Mesenchymal stem cell (in vitro differentiated cells and primary cell): Measurements from ENCODE around the gene HABP4.
A peak's percentile ranks its signal among the peaks of the same experiment; 100 is the strongest.

ENCODE experiments used
- DNase-seq: peaks from one replicate; pipeline ENCODE4 v3.0.0-alpha.2; 2013
- H2AFZ ChIP-seq: one replicate; pipeline ENCODE4 v1.6.1; 2013; ENCODE audit warnings: low read depth, mild to moderate bottlenecking, control low read depth, inconsistent platforms, low read length, moderate library complexity
- H2AK5ac ChIP-seq: 2 replicates; pipeline ENCODE4 v1.6.1; 2013; ENCODE audit warnings: low read length, moderate library complexity, mild to moderate bottlenecking, inconsistent platforms; ENCODE audit not compliant: severe bottlenecking
- H2BK120ac ChIP-seq: one replicate; pipeline ENCODE4 v1.6.1; 2013; ENCODE audit warnings: low read depth, mild to moderate bottlenecking, inconsistent platforms, low read length, moderate library complexity
- H2BK12ac ChIP-seq, 2 experiments: one replicate each; pipeline ENCODE4 v1.6.1; 2013; ENCODE audit warnings: inconsistent platforms in 2 of 2, low read length in 2 of 2, mild to moderate bottlenecking in 2 of 2, moderate library complexity in 2 of 2, control low read depth in 1 of 2
- H2BK15ac ChIP-seq: one replicate; pipeline ENCODE4 v1.6.1; 2013; ENCODE audit warnings: mild to moderate bottlenecking, low read depth, inconsistent platforms; ENCODE audit not compliant: poor library complexity, severe bottlenecking
- H2BK5ac ChIP-seq: 2 replicates; pipeline ENCODE4 v1.6.1; 2013; ENCODE audit warnings: low read depth, mild to moderate bottlenecking, low read length, control low read depth, inconsistent platforms; ENCODE audit not compliant: poor library complexity, severe bottlenecking
- H3K14ac ChIP-seq, 2 experiments: one replicate each; pipeline ENCODE4 v1.6.1; 2013; ENCODE audit warnings: inconsistent platforms in 2 of 2, low read length in 2 of 2, control low read depth in 1 of 2, mild to moderate bottlenecking in 1 of 2, moderate library complexity in 1 of 2
- H3K18ac ChIP-seq, 2 experiments: one replicate each; pipeline ENCODE4 v1.6.1; 2013; ENCODE audit warnings: inconsistent platforms in 2 of 2, low read length in 2 of 2, control low read depth in 1 of 2, low read depth in 1 of 2, mild to moderate bottlenecking in 1 of 2
- H3K23ac ChIP-seq, 2 experiments: one replicate each; pipeline ENCODE4 v1.6.1; 2013; ENCODE audit warnings: inconsistent platforms in 2 of 2, low read length in 2 of 2, mild to moderate bottlenecking in 2 of 2, moderate library complexity in 2 of 2, control low read depth in 1 of 2
- H3K27ac ChIP-seq: 2 replicates; pipeline ENCODE4 v1.5.1; 2013; ENCODE audit warnings: mild to moderate bottlenecking, moderate library complexity, low read length, control low read depth, inconsistent platforms; ENCODE audit not compliant: poor library complexity, severe bottlenecking
- H3K27me3 ChIP-seq, 2 experiments: 2 replicates each; pipeline versions ENCODE4 v1.6.1 to v1.7.0; 2013; ENCODE audit warnings: low read length in 2 of 2, mild to moderate bottlenecking in 2 of 2, moderate library complexity in 2 of 2, control low read depth in 1 of 2, inconsistent platforms in 1 of 2; ENCODE audit not compliant: control insufficient read depth in 1 of 2, insufficient read depth in 1 of 2
- H3K36me3 ChIP-seq, 2 experiments: 2 replicates each; pipeline versions ENCODE4 v1.6.1 to v1.7.0; 2013; ENCODE audit warnings: low read length in 2 of 2, control low read depth in 1 of 2, inconsistent platforms in 1 of 2, low read depth in 1 of 2, mild to moderate bottlenecking in 1 of 2; ENCODE audit not compliant: insufficient read depth in 2 of 2, control insufficient read depth in 1 of 2
- H3K4ac ChIP-seq, 2 experiments: one replicate each; pipeline ENCODE4 v1.6.1; 2013; ENCODE audit warnings: inconsistent platforms in 2 of 2, low read length in 2 of 2, mild to moderate bottlenecking in 2 of 2, moderate library complexity in 2 of 2, control low read depth in 1 of 2, low read depth in 1 of 2
- H3K4me1 ChIP-seq: 2 replicates; pipeline ENCODE4 v1.6.1; 2013; ENCODE audit warnings: low read depth, low read length, control low read depth; ENCODE audit not compliant: control insufficient read depth, insufficient read depth
- H3K4me2 ChIP-seq: 2 replicates; pipeline ENCODE4 v1.6.1; 2013; ENCODE audit warnings: low read length, mild to moderate bottlenecking, inconsistent platforms; ENCODE audit not compliant: poor library complexity, severe bottlenecking
- H3K4me3 ChIP-seq, 2 experiments: 2 replicates each; pipeline versions ENCODE4 v1.5.1 to v1.7.0; 2013; ENCODE audit warnings: low read length in 2 of 2, mild to moderate bottlenecking in 2 of 2, control low read depth in 1 of 2, low read depth in 1 of 2; ENCODE audit not compliant: insufficient read depth in 1 of 2
- H3K79me1 ChIP-seq: replicated peaks from 2 replicates; pipeline ENCODE4 v1.6.1; 2013; ENCODE audit warnings: mild to moderate bottlenecking, control low read depth, low read length, inconsistent platforms; ENCODE audit not compliant: poor library complexity, severe bottlenecking
- H3K9ac ChIP-seq: 2 replicates; pipeline ENCODE4 v1.7.0; 2013; ENCODE audit warnings: mild to moderate bottlenecking, low read length, moderate library complexity
- H3K9me3 ChIP-seq: 2 replicates; pipeline ENCODE4 v1.7.0; 2013; ENCODE audit warnings: mild to moderate bottlenecking, low read length; ENCODE audit not compliant: control insufficient read depth
- H4K8ac ChIP-seq: one replicate; pipeline ENCODE4 v1.6.1; 2013; ENCODE audit warnings: inconsistent platforms, mild to moderate bottlenecking, low read length, moderate library complexity
- H4K91ac ChIP-seq: one replicate; pipeline ENCODE4 v1.6.1; 2013; ENCODE audit warnings: mild to moderate bottlenecking, low read length, inconsistent platforms
- WGBS: methylation state at CpG from one replicate; pipeline ENCODE4 v1.1.7; 2013; ENCODE audit warnings: mixed read lengths; 5-methylcytosine and 5-hydroxymethylcytosine counted together

Gene HABP4

GRCh38 chr9:96429732-96430131, 20.2 kb upstream of the HABP4 start:
- H2BK12ac ChIP-seq, result no peak overlapping the region
- no peaks in the 10 kb centered on the region for H3K27me3 ChIP-seq
- no peaks in the 10 kb centered on the region for H3K79me1 ChIP-seq
- no peak overlapping the region for H4K91ac ChIP-seq
- no peak overlapping the region for H2BK120ac ChIP-seq
- H3K18ac ChIP-seq, result no peak overlapping the region
- no peak overlapping the region for H3K4me2 ChIP-seq
- H3K27ac ChIP-seq, result no peak overlapping the region
- no peak overlapping the region for H3K9ac ChIP-seq
- no peak for DNase-seq
- no peak overlapping the region for H3K4ac ChIP-seq
- H2AK5ac ChIP-seq, result no peak overlapping the region
- H2BK5ac ChIP-seq, result no peak overlapping the region
- H3K14ac ChIP-seq, result no peak overlapping the region
- H3K4me3 ChIP-seq, result no peak overlapping the region
- H2AFZ ChIP-seq, result no peak overlapping the region
- no peak overlapping the region for H3K23ac ChIP-seq
- no peaks in the 10 kb centered on the region for H3K9me3 ChIP-seq
- H3K4me1 ChIP-seq, result no peaks in the 10 kb centered on the region
- H2BK15ac ChIP-seq, result no peak overlapping the region
- H3K36me3 ChIP-seq, result no peaks in the 10 kb centered on the region
- H4K8ac ChIP-seq, result no peak overlapping the region

DNA sequence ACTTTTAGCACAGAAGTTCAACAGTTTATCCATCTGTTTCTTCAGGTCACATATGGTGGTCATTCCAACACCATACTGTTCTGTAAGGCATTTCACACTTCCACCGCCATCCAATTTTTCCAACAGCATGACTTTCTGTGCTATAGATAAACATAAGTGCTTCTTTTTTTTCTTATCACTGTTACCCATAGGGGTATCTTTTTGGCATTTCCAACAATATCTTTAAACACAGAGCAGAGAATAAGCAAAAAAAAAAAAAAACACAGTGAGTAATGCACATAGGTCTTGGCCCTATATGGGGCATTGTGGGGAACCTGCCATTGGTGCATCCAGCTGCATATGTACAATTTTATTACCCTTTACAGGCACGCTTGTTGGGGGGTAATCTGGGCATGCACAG, 19.6 kb upstream of the HABP4 start:
- Histone ChIP-seq H2BK12ac (no peak overlapping the region), H3K23ac (no peak overlapping the region), H3K27ac (no peak overlapping the region), H3K4me1 (no peaks in the 10 kb centered on the region), H3K4ac (no peak overlapping the region), H3K27me3 (no peaks in the 10 kb centered on the region), H3K4me2 (no peak overlapping the region), H3K18ac (no peak overlapping the region), H2AK5ac (no peak overlapping the region), H2BK5ac (no peak overlapping the region), H3K4me3 (no peak overlapping the region), H3K14ac (no peak overlapping the region), H2AFZ (no peak overlapping the region), H3K79me1 (no peaks in the 10 kb centered on the region), H4K8ac (no peak overlapping the region), H4K91ac (no peak overlapping the region), H3K36me3 (no peaks in the 10 kb centered on the region), H2BK15ac (no peak overlapping the region), H3K9me3 (no peaks in the 10 kb centered on the region), H2BK120ac (no peak overlapping the region), H3K9ac (no peak overlapping the region)
- no peak for DNase-seq
- 93% methylated on average over 2 of the region's 2 CpGs for WGBS

DNA sequence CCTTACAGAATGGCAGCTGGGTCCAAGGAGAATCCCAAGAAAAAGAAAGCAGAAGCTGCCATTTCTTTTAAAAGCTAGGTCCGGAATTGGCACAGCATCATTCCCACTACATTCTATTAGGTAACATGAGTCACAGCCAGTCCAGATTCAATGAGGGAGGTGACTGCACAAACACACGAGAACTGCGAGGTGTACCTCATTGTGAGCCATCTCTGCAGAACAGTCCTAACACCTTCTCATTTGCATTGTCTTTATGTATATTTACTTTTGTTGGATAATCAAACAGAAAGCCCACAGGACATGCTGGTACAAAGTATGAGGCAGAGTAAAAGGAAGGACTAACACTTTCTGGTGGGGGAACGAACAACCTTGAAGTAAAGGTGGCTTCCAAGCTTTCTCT, 14.6 kb upstream of the HABP4 start:
- H4K91ac ChIP-seq, result no peak overlapping the region
- H2BK12ac ChIP-seq, result no peak overlapping the region
- H2AK5ac ChIP-seq, result no peak overlapping the region
- no peak overlapping the region for H3K27ac ChIP-seq
- H3K4me2 ChIP-seq, result no peak overlapping the region
- H3K14ac ChIP-seq, result no peak overlapping the region
- no peak for DNase-seq
- no peak overlapping the region for H2BK5ac ChIP-seq
- WGBS, result 92% methylated on average over 2 of the region's 4 CpGs
- no peak overlapping the region for H2BK120ac ChIP-seq
- H3K4ac ChIP-seq, result no peak overlapping the region
- no peaks in the 10 kb centered on the region for H3K36me3 ChIP-seq
- H4K8ac ChIP-seq, result no peak overlapping the region
- H2AFZ ChIP-seq, result no peak overlapping the region
- H3K4me1 ChIP-seq, result no peaks in the 10 kb centered on the region
- H3K4me3 ChIP-seq, result no peak overlapping the region
- H3K9ac ChIP-seq, result no peak overlapping the region
- H2BK15ac ChIP-seq, result no peak overlapping the region
- H3K27me3 ChIP-seq, result no peaks in the 10 kb centered on the region
- H3K18ac ChIP-seq, result no peak overlapping the region
- H3K79me1 ChIP-seq, result no peaks in the 10 kb centered on the region
- no peaks in the 10 kb centered on the region for H3K9me3 ChIP-seq
- no peak overlapping the region for H3K23ac ChIP-seq

DNA sequence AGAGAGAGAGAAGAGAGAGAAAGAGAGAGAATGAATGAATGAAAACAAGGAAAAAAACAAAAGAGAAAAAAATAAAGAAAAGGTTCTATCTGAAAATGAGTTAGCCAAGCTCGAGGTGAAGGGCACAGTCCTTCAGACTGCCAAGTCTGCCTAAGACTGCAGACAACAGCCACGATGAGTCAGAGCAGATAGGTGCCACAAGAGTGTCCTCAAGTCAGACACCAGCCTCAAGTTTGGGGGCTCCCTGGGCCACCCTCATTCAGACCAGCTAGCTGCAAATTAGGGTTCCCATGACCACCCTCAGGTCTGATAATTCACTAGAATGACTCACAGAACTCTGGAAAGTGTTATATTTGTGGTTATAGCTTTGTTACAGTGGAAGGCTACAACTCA, 13.9 kb upstream of the HABP4 start:
- H2BK120ac ChIP-seq, result no peak overlapping the region
- no peak overlapping the region for H3K14ac ChIP-seq
- H3K79me1 ChIP-seq, result no peaks in the 10 kb centered on the region
- H4K91ac ChIP-seq, result no peak overlapping the region
- H3K4me1 ChIP-seq, result no peaks in the 10 kb centered on the region
- no peak overlapping the region for H3K23ac ChIP-seq
- H2BK15ac ChIP-seq, result no peak overlapping the region
- no peak overlapping the region for H2AK5ac ChIP-seq
- H3K4me2 ChIP-seq, result no peak overlapping the region
- no peak overlapping the region for H2AFZ ChIP-seq
- H3K9ac ChIP-seq, result no peak overlapping the region
- no peak overlapping the region for H3K27ac ChIP-seq
- 85% methylated on average over 2 of the region's 2 CpGs for WGBS
- DNase-seq, result no peak
- no peak overlapping the region for H4K8ac ChIP-seq
- H2BK12ac ChIP-seq, result no peak overlapping the region
- H3K18ac ChIP-seq, result no peak overlapping the region
- no peaks in the 10 kb centered on the region for H3K36me3 ChIP-seq
- no peaks in the 10 kb centered on the region for H3K27me3 ChIP-seq
- H3K4me3 ChIP-seq, result no peak overlapping the region
- H3K4ac ChIP-seq, result peak overlapping the region in 1 of 2 experiments; percentile 9
- no peaks in the 10 kb centered on the region for H3K9me3 ChIP-seq
- H2BK5ac ChIP-seq, result no peak overlapping the region
